Neural cell (in vitro differentiated cells): ENCODE measurements around the gene XCR1. TPM values are rescaled to one million over a fixed set of nuclear protein-coding genes. Genes with fewer than 3 reads are reported as not detected.
"Not testable (repeated sequence)": the region's sequence is repeated elsewhere in the genome, so short reads cannot be mapped to it uniquely, and the experiment has no call there.

Experiments used
- H2AFZ ChIP-seq: fragments of 200-600, 300-800 bp; sonication (generic), shearing (Covaris generic); 2 replicates; pipeline ENCODE4 v1.6.0; 2014; ENCODE audit warnings: low read depth, mild to moderate bottlenecking, antibody characterized with exemption, low read length, moderate library complexity
- H3F3A ChIP-seq: fragments of 200-600 bp; shearing (Covaris generic); 2 replicates; pipeline ENCODE4 v1.6.1; 2016; ENCODE audit warnings: mild to moderate bottlenecking, moderate library complexity, mixed read lengths, antibody characterized with exemption, low read length; ENCODE audit not compliant: insufficient read depth, poor library complexity, severe bottlenecking
- H3K27ac ChIP-seq: fragments of 200-600, 300-800 bp; sonication (generic), shearing (Covaris generic); 2 replicates; pipeline ENCODE4 v1.5.1; 2014; ENCODE audit warnings: mild to moderate bottlenecking, low read length, moderate library complexity
- H3K27me3 ChIP-seq: fragments of 300-800, 200-600 bp; sonication (generic), shearing (Covaris generic); 2 replicates; pipeline ENCODE4 v1.6.0; 2014; ENCODE audit warnings: mild to moderate bottlenecking, low read depth, low read length, moderate library complexity; ENCODE audit not compliant: insufficient read depth
- H3K36me3 ChIP-seq: fragments of 300-800, 200-600 bp; sonication (generic), shearing (Covaris generic); 2 replicates; pipeline ENCODE4 v1.5.1; 2014; ENCODE audit warnings: mild to moderate bottlenecking, antibody characterized with exemption, low read length, moderate library complexity; ENCODE audit not compliant: insufficient read depth
- H3K4me2 ChIP-seq: fragments of 300-800, 200-600 bp; sonication (generic), shearing (Covaris generic); 2 replicates; pipeline ENCODE4 v1.6.0; 2014; ENCODE audit warnings: mild to moderate bottlenecking, low read length
- H3K4me3 ChIP-seq: fragments of 300-800, 200-600 bp; sonication (generic), shearing (Covaris generic); 2 replicates; pipeline ENCODE4 v1.5.1; 2014; ENCODE audit warnings: mild to moderate bottlenecking, low read length, moderate library complexity
- H3K79me2 ChIP-seq: fragments of 200-600 bp; shearing (Covaris generic); replicated peaks from 2 replicates; pipeline ENCODE4 v1.6.0; 2014; ENCODE audit warnings: mild to moderate bottlenecking, low read length, moderate library complexity; ENCODE audit not compliant: insufficient read depth
- H3K9ac ChIP-seq: fragments of 300-800, 200-600 bp; sonication (generic), shearing (Covaris generic); 2 replicates; pipeline ENCODE4 v1.6.1; 2016; ENCODE audit warnings: mild to moderate bottlenecking, low read length, mixed read lengths
- H3K9me2 ChIP-seq: fragments of 200-600 bp; shearing (Covaris generic); 2 replicates; pipeline ENCODE4 v1.6.1; 2016; ENCODE audit warnings: mild to moderate bottlenecking, low read length, mixed read lengths; ENCODE audit not compliant: insufficient read depth
- H3K9me3 ChIP-seq: fragments of 200-600, 300-800 bp; sonication (generic), shearing (Covaris generic); 2 replicates; pipeline ENCODE4 v1.6.1; 2016; ENCODE audit warnings: mild to moderate bottlenecking, mixed run types, low read length, moderate library complexity, mixed read lengths
- H4K20me1 ChIP-seq: fragments of 200-600 bp; shearing (Covaris generic); 2 replicates; pipeline ENCODE4 v1.6.1; 2016; ENCODE audit warnings: mild to moderate bottlenecking, mixed run types; ENCODE audit not compliant: insufficient read depth
- EP300 ChIP-seq: fragments of 450-650 bp; conservative IDR thresholded peaks from 2 replicates; pipeline ENCODE4 v1.6.1; 2014; ENCODE audit warnings: antibody characterized with exemption, mild to moderate bottlenecking, moderate library complexity; ENCODE audit not compliant: poor library complexity, severe bottlenecking
- EZH2 ChIP-seq: fragments of 200-600, 300-800 bp; shearing (Covaris generic), sonication (generic); IDR thresholded peaks from 2 replicates; pipeline ENCODE4 v1.6.1; 2014; ENCODE audit warnings: antibody characterized with exemption, low read length, borderline replicate concordance, mild to moderate bottlenecking; ENCODE audit not compliant: insufficient read depth, poor library complexity, severe bottlenecking
- MXI1 ChIP-seq: fragments of 450-650 bp; conservative IDR thresholded peaks from 2 replicates; pipeline ENCODE4 v1.6.1; 2014; ENCODE audit warnings: antibody characterized with exemption, mild to moderate bottlenecking; ENCODE audit not compliant: poor library complexity, severe bottlenecking
- POLR2AphosphoS5 ChIP-seq: IDR thresholded peaks from 2 replicates; pipeline ENCODE4 v1.6.1; 2012
- RAD21 ChIP-seq: fragments of 450-650 bp; conservative IDR thresholded peaks from 2 replicates; pipeline ENCODE4 v1.6.1; 2014; ENCODE audit warnings: antibody characterized with exemption, mild to moderate bottlenecking, moderate library complexity
- REST ChIP-seq: IDR thresholded peaks from 2 replicates; pipeline ENCODE4 v1.6.1; 2012; ENCODE audit warnings: borderline replicate concordance
- SMC3 ChIP-seq: fragments of 450-650 bp; conservative IDR thresholded peaks from 2 replicates; pipeline ENCODE4 v1.6.1; 2014; ENCODE audit warnings: antibody characterized with exemption, mild to moderate bottlenecking, moderate library complexity; ENCODE audit not compliant: poor library complexity
- TAF1 ChIP-seq: IDR thresholded peaks from 2 replicates; pipeline ENCODE4 v1.6.1; 2012; ENCODE audit warnings: low read depth
- polyA plus RNA-seq: library from polyadenylated mRNA; depleted of rRNA; stranded (reverse); fragments of >200 nt; gene quantifications from 2 replicates; pipeline ENCODE4 v1.2.3, GENCODE V29; 2014
- TF ChIP-seq, protein P1 (sequence below): fragments of 450-650 bp; IDR thresholded peaks from 2 replicates; pipeline ENCODE4 v1.5.1; 2014; ENCODE audit warnings: antibody characterized with exemption, mild to moderate bottlenecking, moderate library complexity; ENCODE audit not compliant: poor library complexity, severe bottlenecking

Gene XCR1
- polyA plus RNA-seq, 1 donor from 2014 or later: not detected

DNA sequence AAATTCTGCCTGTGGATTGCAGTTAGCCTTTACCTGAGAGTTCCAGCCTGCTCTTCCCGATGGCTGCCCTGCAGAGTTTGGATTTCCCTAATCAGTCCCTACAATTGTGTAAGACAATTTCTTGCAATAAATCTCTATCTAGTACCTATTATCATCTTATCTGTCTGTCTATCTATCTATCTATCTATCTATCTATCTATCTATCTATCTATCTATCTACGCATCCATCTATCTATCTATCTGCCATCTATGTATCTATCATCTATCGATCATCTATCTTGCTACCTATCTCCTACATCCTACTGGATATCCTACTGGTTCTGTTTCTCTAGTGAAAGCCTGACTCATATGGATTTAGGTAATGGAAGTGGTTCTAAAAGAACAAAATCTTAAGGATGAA is 30.4 kb upstream of the XCR1 start:
- Histone ChIP-seq H3K9me2 (no peaks in the 10 kb centered on the region), H3F3A (no peaks in the 10 kb centered on the region), H3K27me3 (no peaks in the 10 kb centered on the region), H2AFZ (no peak overlapping the region), H3K9me3 (no peaks in the 10 kb centered on the region), H3K4me2 (no peak overlapping the region), H3K79me2 (no peaks in the 10 kb centered on the region), H3K4me3 (no peak overlapping the region), H3K9ac (no peak overlapping the region), H3K36me3 (no peaks in the 10 kb centered on the region), H3K27ac (no peak overlapping the region), H4K20me1 (no peaks in the 10 kb centered on the region)
- no peak for TF ChIP-seq EZH2

DNA sequence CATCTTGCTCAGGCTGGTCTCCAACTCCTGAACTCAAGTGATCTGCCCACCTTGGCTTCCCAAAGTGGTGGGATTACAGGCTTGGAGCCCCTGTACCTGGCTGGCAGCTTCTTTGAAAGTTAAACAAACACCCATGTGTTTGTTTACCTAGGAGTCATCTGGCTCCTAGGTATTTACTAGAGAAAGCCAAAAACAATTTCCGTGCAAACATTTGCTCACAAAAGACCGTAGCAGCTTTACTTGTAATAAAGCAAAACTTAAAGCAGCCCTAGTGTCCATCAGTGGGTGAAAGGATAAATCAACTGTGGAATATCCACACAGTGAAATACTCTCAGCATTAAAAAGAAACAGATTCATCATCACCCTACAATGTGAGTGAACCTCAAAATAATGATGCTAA is 29.4 kb upstream of the XCR1 start:
- H3K9ac ChIP-seq: no peak overlapping the region
- no peak overlapping the region for H3K27ac ChIP-seq
- H3K4me2 ChIP-seq: no peak overlapping the region
- no peaks in the 10 kb centered on the region for H3K36me3 ChIP-seq
- no peaks in the 10 kb centered on the region for H3K27me3 ChIP-seq
- no peaks in the 10 kb centered on the region for H3F3A ChIP-seq
- no peak overlapping the region for H3K4me3 ChIP-seq
- TF ChIP-seq SMC3 (no peak), POLR2AphosphoS5 (no peak), EZH2 (no peak), REST (no peak), MXI1 (no peak), TAF1 (no peak), RAD21 (no peak), EP300 (no peak)
- TF ChIP-seq, protein P1, sequence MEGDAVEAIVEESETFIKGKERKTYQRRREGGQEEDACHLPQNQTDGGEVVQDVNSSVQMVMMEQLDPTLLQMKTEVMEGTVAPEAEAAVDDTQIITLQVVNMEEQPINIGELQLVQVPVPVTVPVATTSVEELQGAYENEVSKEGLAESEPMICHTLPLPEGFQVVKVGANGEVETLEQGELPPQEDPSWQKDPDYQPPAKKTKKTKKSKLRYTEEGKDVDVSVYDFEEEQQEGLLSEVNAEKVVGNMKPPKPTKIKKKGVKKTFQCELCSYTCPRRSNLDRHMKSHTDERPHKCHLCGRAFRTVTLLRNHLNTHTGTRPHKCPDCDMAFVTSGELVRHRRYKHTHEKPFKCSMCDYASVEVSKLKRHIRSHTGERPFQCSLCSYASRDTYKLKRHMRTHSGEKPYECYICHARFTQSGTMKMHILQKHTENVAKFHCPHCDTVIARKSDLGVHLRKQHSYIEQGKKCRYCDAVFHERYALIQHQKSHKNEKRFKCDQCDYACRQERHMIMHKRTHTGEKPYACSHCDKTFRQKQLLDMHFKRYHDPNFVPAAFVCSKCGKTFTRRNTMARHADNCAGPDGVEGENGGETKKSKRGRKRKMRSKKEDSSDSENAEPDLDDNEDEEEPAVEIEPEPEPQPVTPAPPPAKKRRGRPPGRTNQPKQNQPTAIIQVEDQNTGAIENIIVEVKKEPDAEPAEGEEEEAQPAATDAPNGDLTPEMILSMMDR: no peak
- H3K79me2 ChIP-seq: no peaks in the 10 kb centered on the region
- no peaks in the 10 kb centered on the region for H3K9me3 ChIP-seq
- H2AFZ ChIP-seq: no peak overlapping the region
- H4K20me1 ChIP-seq: no peaks in the 10 kb centered on the region
- H3K9me2 ChIP-seq: no peaks in the 10 kb centered on the region

DNA sequence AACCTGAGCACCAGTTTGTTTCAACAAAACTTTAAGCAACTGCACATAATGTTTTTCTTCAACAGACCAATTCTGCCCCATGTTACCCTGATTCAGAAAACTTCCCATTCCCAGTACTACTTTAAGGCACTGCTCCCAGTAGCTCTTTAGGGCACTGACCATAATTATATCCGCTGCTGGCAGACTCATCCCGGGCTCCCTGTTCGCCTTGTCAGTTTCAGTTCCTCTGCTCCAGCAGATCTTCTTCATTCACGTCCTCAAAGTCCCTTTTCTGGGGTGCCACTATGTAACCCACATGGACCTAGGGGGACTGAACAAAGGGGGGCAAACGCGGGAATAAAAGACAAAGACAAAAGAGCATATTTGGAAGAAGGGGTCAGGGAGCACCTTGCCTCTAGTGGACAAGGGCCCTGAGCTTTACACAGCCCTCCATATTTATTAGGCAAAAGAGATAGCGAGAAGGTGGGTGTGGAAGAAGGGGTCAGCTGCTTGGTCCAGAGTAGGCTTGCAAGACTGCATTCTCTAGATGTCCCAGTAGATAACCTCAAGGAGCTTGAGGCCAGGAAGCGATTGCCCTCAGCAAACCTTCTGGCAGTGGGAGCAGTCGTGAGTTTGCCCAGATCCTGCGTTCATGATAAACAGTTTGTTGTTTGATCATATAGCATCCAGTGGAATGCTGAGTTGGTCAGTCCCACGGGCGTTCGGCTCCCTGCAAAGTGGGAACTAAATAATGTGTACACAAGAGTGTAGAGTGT is 26.7 kb upstream of the XCR1 start:
- not testable (repeated sequence) for H3K27me3 ChIP-seq, H4K20me1 ChIP-seq, H3K9me3 ChIP-seq, H3K9ac ChIP-seq, H3K4me2 ChIP-seq, H3K36me3 ChIP-seq, H3K27ac ChIP-seq, H3K79me2 ChIP-seq, H3K4me3 ChIP-seq, H3F3A ChIP-seq, H3K9me2 ChIP-seq, H2AFZ ChIP-seq

DNA sequence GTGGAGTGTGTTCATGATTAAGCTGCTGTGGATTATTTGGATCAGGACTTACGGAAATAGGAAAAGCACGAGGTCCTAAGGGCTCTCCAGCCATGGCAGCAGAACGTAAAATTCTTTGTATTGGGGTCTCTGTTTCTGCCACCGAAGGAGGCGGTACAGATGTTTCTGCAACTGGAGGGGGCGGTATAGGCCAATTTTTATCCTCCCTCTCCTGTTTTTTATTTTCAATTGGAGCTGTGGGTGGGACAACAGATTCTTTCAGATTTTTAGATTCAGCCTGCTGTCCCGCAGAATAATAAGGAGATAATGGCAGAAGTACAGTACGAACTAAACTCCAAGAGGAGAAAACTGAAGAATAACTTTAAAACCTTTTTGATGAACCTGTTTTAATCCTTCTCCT is 26.0 kb upstream of the XCR1 start:
- H3K36me3 ChIP-seq, H4K20me1 ChIP-seq, H3K4me3 ChIP-seq, H3K9me3 ChIP-seq, H3K4me2 ChIP-seq, H3F3A ChIP-seq, H3K27ac ChIP-seq, H3K79me2 ChIP-seq, H3K27me3 ChIP-seq, H3K9me2 ChIP-seq, H3K9ac ChIP-seq, H2AFZ ChIP-seq: not testable (repeated sequence)
